Activated naive CD8-positive, alpha-beta T cell treated with anti-CD3 and anti-CD28 coated beads, Interleukin-2, amount 50 U/mL, for 16 hours (primary cell): ENCODE data around the gene DNAH9.

ENCODE experiments used
- DNase-seq: peaks from one replicate; pipeline ENCODE4 v3.0.0-alpha.2; 2020; ENCODE audit warnings: low read depth, low spot score

The DNAH9 gene

GRCh38 chr17:11589716-11590115 is 8.6 kb upstream of the DNAH9 start:
- no peak for DNase-seq

DNA sequence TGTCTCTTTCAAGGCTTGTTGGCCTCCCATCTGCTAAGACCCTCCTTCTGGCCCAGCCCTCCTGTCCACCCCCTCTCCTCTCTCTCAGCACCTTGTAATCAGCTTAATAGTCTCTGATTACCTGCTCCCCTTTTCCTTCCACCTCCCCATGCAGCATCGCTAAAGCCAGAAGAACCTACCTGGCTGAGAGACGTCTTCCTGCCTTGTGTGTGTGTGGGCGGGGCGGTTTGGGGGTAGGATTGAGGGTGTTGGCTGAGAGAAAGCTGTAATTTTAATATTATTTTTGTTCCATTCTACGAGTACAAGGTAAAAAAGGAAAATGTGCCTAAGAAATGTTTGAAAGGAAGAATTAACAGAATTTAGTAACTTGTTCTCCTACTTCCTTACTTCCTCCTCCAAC is 3.4 kb downstream of the DNAH9 start:
- no peak for DNase-seq

DNA sequence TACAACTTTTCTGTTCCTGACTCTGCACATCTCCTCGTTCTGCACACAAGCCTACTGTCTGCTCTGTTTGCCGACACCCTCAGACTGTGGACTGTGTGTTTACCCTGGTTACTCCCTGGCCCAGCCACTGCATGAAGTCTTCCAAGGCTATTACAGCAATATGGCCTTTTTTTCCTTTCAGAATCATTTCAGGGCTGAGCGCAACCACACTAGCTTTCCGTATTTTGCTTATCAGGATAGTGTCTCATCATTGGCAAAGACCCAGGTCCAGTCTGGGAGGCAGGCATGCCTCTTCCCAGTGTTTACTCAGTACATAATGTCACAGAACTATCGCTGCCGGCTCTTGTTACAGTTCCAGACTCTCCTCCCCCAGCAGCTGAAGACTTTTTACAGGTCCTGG is 10.1 kb downstream of the DNAH9 start:
- no peak for DNase-seq

- no peak for DNase-seq
Observed at GRCh38 chr17:11610999-11611566, 12.8 kb downstream of the DNAH9 start.

- no peak for DNase-seq
Observed at GRCh38 chr17:11612956-11613355, 14.7 kb downstream of the DNAH9 start.

DNA sequence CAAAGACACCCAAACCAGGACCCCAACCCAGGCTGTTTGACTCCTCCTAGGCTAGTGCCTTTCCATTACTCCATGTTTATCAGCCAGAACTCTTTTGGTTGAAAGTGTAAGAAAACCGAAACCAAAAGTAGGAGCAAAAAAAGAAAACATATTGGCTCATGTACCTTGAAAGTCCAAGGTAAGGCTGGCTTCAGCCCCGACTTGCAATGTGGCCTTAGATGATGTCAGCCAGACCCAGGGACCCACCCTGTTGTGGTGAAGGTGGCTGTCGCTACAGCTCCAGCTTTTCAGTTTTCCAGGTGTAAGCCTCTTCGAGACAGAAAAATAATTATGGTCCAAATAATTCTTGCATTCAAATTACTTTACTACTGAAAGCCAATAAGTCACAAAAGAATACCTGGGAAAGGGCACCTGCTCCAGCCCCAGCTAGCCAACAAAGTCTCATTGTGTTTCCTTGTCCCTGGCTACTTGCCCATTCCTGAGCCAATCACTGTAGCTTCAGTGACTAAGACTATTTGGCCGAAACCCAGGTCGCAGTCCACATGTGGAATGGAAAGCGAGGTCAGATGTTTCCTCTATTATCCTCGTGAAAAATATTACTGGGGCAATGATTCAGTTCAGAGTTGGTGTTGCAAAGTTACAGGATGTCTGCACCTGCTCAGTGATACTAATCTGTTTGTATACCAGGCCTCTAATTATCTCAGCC is 20.7 kb downstream of the DNAH9 start:
- DNase-seq, result no peak

GRCh38 chr17:11622492-11622891 is 24.2 kb downstream of the DNAH9 start:
- DNase-seq, result no peak

- DNase-seq, result no peak
Observed at GRCh38 chr17:11624976-11625375, 26.7 kb downstream of the DNAH9 start.

GRCh38 chr17:11625878-11626277 is 27.6 kb downstream of the DNAH9 start:
- DNase-seq, result no peak

DNA sequence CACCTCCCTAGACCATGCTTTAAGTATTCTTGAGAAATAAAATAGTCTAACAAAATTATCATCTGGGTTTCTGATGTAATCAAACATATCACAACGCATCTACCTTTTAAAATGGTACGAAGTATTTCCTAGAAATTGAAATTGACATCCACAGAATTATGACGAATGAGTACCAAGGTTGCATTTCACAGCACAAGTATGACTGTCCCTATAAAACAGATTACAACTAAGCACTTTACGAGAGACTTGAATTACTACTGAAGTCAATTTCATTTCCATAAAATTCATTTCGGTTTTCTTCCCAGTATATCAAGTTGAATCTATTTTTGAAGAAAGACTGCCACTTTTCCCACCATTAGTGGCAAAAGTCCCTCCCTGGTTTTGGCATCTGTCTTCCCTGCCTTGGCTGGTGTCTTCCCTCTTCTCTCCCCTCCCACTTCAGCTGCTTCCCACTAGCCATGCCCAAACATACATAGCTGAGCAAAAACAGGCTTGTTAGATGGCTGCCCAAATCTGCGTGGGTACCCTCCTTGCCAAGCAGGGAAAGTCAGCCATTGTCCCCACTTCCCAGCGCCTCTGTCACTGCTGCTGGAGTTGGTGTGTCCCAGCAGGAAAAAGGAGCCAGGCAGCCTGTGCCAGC is 29.2 kb downstream of the DNAH9 start:
- DNase-seq, result no peak

- no peak for DNase-seq
Observed at GRCh38 chr17:11628374-11628773, 30.1 kb downstream of the DNAH9 start.

GRCh38 chr17:11628831-11629230 is 30.6 kb downstream of the DNAH9 start:
- DNase-seq, result no peak

GRCh38 chr17:11636771-11637170 is 38.5 kb downstream of the DNAH9 start:
- no peak for DNase-seq

- DNase-seq, result no peak
Observed at GRCh38 chr17:11637796-11638195, 39.5 kb downstream of the DNAH9 start.

DNA sequence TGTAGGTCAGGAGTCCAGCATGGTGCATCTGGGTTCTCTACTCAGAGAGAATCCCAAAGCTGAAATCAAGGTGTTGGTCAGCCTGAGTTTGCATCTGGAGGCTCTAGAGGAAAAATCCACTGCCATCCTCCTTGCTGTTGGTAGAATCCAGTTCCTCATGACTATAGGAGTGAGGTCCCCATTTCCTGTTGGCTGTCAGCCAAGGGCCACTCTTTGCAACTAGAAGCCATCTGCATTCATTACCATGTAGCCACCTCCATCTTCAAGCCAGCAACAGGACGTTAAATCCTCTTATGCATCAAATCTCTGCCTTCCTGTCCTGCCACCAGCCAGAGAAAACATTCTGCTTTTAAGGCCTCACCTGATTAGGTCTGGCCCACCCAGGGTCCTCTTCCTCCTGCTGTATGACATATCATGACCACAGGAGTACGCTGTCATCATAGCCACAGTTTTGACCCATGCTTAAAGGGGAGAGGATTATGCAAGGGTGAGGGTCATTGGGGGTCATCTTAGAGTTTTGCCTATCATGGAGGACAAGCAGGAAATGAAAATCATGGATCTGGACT is 40.5 kb downstream of the DNAH9 start:
- no peak for DNase-seq

DNA sequence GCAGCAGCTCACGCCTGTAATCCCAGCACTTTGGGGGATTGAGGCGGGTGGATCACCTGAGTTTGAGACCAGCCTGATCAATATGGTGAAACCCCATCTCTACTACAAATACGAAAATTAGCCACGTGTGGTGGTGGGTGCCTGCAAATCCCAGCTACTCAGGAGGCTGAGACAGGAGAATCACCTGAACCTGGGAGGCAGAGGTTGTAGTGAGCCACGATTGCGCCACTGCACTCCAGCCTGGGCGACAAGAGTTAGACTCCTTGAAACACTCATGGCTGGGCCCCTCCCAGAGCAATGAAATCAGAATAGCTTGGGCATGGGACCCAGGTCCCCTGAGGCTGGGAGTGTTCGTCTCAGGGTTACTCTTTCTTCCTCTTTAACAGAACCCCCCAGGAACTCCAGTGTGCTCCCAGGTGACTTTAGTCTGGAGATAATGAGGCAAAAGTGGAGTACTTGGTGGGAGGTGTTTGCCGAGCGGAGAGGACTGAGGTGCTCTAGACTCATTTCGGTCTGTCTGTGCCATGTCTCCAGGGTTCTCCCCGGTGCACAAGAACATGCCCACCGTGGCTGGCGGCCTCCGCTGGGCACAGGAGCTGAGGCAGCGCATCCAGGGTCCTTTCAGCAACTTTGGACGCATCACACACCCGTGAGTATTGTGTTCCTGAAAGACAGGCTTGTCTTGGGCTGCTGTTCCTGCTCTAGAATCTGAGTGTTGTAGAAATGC is 41.6 kb downstream of the DNAH9 start:
- DNase-seq, result no peak

DNA sequence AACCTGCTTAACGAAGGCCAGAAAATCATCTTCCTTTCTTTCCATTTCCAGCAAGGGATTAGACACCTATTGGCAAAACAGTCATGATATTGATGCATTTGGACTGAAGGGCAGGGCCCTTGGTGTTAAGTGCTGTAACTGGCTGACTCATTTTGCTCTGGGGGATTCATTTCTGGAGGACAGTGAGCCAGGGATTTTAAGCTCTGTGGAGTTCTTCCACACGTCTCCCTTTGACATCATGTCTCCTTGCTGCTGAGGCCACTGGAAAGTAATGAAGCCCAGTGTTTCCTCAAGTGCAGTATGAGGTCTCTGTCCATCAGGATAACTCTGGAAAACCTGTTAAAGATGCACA is 42.2 kb downstream of the DNAH9 start:
- DNase-seq, result no peak

DNA sequence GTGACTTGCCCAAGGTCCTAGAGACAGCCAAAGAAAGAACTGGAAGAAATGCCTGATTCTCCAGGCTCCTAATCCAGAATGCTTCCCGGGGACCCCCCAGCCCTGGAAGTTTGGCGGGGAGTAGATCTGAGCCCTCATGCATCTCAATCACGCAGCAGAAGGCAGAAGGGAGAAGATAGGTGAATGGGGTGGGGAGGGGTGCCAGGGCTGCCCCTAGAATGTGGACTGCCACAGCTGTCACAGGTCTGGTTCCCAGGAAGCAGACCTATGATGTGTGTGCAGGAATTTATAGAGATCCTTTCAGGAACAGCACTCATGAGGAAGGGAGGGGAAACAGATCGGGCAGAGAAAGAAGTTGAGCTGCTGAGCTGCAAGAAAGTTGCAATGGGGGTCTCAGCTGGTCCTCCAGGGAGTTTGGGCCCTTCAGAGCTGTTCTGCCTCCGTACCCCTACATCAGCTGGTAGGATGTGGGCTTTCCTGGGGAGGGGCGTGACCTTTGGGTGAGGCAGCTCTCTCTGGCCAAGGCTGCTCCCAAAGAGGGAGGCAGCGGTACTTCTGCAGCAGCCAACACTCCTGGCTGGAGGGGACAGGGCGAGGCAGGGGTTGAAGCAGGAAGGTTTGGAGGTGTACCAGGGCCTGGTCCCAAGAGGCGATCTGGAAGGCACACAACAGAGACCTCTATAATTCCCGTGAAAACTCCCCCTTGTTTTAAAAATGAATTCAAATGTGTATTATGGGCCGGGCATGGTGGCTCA is 43.4 kb downstream of the DNAH9 start:
- DNase-seq, result no peak

GRCh38 chr17:11642655-11643054 is 44.4 kb downstream of the DNAH9 start:
- DNase-seq, result no peak

DNA sequence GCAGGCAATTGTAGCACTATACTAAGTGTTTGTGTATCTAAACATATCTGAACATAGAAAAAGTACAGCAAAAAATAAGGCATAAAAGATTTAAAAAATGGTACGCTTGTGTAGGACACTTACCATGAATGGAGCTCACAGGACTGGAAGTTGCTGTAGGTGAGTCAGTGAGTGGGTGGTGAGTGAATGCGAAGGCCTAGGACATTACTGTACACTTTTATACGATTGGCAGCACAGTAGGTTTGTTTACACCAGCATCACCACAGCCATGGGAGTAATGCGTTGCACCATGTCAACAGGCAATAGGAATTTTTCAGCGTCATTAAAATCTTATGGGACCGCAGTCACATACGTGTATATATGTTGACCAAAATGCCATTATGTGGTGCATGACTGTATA is 45.6 kb downstream of the DNAH9 start:
- no peak for DNase-seq
